GM18520 (cell line): ENCODE data around the gene MAP1LC3A.
"Not testable (repeated sequence)": the region's sequence is repeated elsewhere in the genome, so short reads cannot be mapped to it uniquely, and the experiment has no call there.

Experiments used
- ATAC-seq: cut with Tn5 transposase; IDR thresholded peaks from one replicate; pipeline ENCODE4 v1.9.1; 2021; ENCODE audit not compliant: unreplicated experiment

Gene MAP1LC3A

DNA sequence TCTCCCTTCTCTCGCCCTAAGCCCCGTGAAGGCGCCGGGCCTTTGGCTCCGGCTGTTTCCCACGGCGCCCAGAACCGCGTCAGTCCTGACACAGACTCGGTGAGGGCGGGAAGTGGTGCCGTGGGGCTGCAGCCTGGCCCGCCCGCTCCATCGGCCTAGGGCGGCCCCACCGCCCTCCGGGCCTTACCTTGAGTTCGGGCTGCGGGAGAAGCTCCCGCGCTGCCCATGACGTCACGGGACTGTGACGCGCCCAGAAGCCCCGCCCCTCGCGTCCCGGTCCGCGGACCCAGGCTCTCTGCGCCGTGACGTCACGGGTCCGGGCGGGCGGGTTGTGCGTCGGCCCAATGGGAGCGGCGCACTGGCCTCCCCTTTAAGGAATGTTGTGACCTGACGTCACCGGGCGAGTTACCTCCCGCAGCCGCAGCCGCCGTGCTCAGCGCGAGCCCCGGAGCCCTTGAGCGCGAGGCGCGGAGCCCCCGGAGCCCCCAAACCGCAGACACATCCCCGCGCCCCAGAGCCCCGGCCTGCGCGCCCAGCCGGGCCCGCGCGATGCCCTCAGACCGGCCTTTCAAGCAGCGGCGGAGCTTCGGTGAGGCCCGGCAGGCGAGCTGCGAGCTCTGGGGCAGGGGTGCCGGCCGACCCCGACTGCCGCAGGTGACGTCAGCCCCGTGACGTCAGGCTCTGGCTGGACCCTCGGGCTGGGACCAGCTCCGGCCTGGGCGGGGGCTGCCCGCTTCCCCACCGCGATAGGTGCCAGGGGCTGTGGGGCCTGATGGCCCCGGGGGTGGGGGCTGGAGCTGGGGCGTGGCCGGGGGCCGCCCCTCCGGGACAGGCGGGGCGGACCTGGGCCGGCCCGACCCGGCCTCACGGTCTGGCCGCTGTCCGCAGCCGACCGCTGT is at the start of gene MAP1LC3A:
Gene MAP1LC3A (plus strand): TSS at position 399 of the 899 bp plus-strand sequence. CDS start 151 bp downstream, at position 550.
- peak; percentile 54 for ATAC-seq

DNA sequence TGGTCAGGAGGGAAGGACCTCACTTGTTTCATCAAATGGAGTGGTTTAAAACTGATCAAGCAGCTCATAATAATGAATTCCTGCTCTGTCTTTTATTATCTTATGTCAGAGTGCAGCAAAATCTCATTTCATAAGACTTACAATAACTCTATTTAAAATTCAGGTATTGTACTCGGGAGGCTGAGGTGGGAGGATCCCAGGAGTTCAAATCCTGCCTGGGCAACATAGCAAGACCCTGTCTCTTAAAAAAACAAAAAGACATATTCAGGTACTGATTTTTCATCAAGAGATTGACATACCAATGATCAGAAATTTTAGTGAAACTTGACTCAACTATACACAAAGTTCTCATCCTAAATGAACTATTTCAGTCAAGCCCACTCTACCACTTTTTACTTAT is 47.9 kb upstream of the MAP1LC3A start:
- ATAC-seq: no peak

DNA sequence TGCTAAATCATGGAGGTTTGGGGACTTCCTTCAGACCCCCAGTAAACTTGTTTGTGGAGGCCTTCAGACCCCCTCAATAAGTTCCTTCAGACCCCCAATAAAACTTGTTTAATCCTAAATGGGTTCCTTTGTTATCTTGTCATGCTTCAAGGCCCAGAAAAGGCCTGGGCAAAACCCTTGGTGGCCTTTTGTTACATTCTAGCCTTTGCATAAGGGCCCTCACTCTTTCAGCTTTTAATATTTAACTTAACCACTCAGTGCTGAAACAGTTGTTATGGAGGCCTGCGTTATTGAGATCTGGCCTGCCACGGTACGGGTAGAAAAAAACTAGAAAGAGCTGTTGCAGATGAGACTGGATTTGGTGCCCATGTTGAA is 46.6 kb upstream of the MAP1LC3A start:
- no peak for ATAC-seq

DNA sequence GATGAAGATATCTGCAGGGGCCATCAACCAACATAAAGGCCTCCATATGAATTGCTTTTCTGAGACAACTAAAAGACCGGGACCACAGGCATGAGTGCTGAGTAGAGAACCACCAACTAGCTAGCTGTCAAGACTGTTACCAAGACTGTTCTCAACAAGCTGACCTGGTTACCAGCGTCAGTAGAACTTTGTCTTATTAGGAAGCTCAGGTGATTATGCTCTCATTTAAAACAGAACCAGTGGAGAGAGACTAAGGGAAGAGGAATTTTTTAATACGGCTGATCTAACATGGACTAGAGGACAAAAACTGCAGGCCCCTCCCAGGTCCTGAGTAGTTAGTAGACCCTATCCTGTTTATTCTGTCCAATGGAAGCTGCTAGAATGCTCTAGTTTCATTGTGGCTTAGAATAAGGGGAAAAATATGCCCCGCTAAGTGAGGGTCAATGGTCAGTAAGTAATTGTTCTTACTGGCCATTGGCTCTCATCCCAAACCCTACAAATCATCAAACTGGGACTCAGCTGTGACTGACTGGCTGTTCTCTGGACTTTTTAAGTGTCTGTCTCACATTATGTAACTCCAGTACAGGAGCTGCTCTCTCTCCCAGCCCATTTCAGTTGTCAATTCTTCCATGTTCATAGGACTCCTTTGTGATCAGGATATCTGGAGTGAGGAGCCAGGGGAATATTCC is 46.1 kb upstream of the MAP1LC3A start:
- no peak for ATAC-seq

DNA sequence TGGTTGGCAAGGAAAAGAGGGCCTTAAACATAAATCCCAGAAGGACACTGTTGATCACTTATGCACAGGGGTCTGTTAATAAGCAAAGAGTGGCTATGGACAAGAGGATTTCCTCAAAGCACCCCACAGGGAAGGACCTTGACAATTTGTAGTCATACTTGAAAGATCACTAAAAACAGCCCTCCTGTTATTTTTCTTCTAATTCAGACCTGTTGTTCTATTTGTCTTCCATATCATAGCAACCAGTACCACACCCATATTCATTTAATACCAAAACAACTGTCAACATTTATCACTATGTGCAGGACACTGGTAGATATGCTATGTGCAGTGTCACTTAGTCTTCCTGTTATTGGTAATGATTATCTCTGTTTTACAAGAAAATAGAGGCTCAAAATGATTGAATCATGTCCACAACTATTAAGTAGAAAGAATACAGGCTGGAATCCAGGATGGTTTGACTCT is 45.5 kb upstream of the MAP1LC3A start:
- ATAC-seq: no peak

DNA sequence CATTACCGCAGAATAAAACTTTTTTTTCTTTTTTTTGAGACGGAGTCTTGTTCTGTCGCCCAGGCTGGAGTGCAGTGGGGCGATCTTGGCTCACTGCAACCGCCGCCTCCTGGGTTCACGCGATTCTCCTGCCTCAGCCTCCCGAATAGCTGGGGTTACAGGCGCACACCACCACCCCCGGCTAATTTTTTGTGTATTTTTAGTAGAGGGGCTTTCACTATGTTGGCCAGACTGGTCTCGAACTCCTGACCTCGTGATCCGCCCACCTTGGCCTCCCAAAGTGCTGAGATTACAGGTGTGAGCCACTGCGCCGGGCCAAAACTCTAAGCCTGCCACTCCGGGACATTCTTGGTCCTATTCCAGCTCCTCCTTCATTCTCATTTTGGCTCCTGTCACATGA is 44.5 kb upstream of the MAP1LC3A start:
- not testable (repeated sequence) for ATAC-seq

DNA sequence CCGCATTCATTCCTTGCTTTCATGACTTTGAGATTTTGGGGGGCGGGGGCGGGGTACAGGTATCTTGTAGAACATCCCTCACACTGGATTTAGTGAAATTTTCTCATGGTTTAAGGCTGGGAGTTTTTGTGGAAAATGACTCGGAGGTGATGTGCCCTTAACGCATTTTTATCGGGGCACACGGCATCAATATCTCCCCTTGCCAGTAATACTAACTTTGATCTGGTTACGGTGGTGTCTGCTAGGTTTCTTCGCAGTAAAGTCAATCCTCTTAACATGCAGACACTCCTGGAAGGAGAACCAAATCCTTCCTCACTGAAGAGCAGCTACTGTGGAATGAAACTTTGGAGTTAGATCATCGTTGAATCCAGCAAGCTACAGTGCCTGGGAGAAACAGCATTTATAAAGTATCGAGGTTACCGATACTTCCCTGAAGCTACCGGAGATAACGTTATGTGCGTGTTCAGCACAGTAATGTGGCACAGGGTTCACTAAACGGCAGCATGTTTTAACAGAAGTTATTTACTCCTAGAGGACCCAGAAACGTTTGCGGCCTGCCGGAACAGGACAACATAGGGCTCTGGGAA is 43.5 kb upstream of the MAP1LC3A start:
- no peak for ATAC-seq

DNA sequence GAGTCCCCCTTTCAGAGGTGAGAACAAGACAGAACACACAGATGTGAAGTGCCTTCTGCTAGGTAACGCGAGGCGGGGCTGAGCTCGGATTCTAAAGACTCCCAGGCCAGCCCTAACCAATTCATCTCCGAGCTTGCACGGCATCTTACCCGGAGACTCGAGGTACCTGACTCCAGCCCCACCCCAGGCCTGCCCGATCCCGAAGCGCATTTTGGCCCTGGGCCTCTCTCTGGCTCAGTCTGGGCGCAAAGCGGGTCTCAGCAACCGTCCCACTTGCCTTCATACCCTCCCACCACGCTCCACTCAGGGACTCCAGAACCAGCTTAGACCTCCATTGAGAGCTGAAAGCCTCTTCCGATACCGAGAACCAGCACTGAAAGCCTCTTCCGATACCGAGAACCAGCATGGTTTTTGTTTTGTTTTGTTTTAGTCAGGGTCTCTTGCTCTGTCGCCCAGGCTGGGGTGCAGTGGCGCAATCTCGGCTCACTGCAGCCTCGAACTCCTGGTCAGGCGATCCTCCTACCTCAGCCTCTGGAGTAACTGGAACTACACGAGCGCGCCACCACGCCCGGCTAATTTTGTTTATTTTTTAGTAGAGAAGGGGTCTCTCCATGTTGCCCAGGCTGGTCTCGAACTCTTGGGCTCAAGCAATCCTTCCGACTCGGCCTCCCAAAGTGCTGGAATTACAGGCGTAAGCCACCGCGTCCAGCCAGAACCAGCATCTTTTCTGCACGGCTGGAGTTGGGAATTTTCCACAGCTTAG is 42.9 kb upstream of the MAP1LC3A start:
- peak; percentile 31 for ATAC-seq

DNA sequence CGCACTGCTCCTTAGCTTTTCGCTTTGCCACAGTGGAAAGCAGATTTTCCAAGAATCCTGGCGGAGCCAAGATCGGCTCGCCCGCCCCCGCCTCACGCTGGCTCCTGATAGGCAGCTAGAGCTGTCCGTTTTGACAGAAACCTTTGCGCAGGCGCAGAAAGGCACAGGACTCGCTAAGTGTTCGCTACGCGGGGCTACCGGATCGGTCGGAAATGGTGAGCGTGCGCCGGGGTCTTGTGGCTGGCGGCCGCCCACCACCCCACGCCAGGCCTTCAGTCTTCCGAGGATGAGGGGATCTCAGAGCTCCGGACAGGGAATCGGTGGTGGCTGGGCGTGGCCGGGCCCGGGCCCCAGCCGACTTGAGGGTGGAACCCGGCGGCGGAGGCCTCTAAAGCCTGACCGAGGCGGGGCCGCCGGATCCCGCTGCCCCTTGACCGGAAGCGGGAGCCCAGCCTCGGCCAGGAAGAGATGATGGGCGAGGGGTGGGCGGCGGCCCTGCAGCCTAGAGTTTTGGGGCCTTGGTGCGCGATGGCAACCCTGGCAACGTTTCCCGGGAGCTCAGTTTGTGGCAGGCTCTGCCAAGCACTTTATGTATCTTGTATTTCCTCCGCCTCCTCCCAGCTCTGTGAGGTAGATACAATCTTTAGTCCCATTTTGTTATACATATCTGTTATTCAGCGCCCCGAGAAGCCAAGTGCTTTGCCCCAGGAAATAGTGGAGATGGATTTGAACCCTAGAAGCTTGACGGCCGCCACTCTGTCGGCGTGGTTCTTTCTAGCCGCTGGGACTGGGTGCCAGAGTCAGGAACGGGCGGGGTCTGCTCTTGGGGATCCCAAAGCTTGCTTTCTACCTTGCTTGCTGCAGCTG is 42.0 kb upstream of the MAP1LC3A start, which contains the start of gene DYNLRB1:
Gene DYNLRB1 (plus strand): TSS at position 176 of the 867 bp plus-strand sequence. CDS start 37 bp downstream, at position 213.
- peak; percentile 60 for ATAC-seq

DNA sequence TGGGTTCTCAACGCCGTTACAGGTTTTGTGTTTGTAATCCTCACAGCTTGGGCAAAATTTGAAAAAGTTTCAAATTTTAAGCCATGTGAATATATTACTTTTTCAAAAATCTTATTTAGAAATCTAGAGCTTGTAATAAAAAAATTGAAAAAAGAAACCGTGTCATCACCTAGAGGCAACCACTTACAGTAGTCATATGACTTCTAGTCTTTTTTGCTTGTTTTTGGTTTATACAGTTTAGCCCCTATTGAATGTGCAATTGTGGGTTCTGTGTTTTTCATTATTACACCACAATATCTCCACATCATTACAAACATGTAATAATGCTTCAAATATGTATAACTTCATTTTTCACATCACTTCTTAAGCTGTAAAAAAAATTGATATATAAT is 41.4 kb upstream of the MAP1LC3A start:
- no peak for ATAC-seq

DNA sequence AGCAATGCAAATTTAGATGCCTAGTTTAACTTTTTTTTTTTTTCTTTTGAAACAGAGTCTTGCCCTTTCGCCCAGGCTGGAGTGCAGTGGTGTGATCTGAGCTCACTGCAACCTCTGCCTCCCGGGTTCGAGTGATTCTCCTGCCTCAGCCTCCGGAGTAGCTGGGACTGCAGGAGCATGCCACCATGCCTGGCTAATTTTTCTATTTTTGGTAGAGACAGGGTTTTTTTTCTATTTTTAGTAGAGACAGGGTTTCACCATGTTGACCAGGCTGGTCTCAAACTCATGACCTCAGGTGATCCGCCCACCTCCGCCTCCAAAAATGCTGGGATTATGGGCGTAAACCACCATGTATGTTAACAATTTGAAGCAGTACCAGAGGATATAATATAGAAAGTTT is 39.7 kb upstream of the MAP1LC3A start:
- ATAC-seq: not testable (repeated sequence)

DNA sequence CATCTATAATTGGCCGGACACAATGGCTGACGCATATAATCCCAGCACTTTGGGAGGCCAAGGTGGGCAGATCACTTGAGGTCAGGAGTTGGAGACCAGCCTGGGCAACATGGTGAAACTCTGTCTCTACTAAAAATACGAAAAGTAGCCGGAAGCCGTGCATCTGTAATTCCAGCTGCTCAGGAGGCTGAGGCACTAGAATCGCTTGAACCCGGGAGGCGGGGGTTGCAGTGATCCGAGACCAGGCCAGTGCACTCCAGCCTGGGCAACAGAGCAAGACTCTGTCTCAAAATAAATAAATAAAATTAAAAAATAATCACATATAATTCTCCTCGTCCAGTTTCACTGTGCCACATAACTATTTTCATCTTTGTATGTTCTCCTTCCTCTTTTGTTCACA is 38.7 kb upstream of the MAP1LC3A start:
- not testable (repeated sequence) for ATAC-seq

DNA sequence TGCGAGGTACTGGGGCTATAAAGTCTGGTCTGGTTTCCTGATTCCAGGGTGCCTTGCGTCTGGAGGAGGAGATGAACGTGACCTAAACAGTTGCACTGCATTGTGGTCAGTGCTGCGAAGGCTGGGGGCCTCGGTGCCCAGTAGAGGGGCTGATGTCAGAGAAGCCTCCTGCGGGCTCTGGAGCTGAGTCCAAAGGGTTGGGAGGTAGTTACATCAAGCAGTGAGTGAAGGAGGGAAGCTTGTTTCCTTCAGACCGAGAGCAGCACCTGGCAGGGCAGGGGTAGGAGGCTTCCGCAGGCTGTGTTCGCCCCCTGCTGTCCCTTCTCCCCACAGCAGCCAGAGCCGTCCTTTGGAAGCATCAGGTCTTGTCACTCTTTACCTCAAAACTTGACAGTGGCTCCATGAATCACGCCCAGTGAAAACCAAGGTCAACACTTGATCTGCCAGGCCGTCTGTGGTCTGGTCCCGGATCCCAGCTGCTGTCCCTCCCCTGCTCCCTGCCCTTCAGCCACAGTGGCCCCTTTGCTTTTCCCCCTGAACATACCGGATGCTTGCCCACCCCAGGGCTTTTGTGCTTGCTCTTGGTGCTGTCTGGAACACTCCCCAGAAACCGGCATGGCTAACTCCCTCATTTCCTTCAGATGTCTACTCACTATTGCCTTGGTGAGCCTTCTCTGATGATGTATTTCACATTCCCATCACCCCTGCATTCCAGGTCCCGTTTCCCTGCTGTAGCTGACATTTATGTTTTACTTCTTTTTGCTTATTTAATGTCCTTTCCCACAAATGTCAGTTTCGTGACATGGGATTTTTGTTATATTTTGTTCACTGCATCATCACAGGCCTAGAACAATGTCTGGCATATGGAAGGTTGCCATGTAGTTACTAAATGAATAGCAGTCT is 35.3 kb upstream of the MAP1LC3A start:
- no peak for ATAC-seq

DNA sequence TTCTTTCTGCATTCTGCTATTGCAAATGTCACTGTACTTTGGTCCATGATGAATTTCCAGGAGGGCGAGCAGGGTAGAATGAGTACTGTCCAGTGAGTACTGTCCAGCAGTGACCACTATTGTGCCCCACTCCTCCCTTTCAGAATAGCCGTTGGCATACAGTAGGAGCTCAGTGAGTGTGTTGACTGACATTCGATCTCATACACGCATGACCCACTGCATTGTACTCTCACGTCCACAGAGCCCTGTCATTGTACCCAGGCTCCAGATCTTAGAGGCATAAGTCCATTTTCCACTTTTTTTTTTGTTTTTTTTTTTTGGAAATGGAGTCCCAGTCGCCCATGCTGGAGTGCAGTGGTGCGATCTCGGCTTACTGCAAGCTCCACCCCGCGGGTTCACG is 34.1 kb upstream of the MAP1LC3A start:
- ATAC-seq: no peak

DNA sequence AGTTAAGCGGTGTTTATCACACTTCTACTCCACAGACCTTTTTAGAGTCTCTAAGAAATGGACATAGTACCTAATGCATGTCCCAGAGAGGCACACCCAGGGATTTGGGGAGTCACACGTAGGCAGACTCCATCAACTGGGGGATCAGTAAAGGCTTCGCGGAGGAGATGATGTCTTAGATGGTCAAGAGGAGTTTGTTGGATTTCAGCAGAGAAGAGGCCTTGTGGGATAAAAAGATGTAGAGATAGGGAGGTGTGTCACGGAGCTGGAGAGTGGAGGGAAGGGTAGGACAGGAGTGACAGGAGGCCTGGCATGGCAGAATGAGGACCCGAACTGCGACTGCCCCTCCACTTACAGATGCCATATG is 33.2 kb upstream of the MAP1LC3A start:
- ATAC-seq: no peak

DNA sequence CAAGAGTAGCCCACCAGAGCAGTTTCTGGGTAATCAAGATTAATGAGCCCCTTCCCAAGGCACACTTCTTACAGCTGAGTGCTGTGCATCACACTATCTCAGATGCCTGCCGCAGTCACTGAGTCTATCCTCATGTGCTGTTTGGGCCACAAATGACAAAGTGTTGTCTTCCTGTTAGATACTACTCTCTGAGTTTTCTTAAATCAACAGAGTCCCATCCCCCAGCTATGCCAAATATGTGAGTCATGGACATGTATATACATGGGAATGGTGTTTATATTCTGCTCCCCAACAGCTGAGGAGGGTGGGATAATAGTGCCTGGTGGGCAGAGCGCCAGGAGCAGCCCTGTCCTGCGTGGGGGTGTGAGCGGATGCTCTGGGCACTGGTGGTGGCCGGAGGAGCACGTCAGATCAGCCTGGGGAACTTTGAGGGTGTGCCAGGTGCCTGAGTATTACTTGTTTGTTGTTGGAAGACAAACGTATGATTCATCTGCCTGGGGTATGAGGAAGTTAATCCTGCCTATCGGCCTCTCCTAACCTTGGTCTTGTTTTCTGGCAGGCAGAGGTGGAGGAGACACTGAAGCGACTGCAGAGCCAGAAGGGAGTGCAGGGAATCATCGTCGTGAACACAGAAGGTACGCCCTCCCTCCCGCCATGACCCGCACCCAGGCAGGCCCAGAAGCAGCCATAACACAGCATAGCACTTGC is 32.7 kb upstream of the MAP1LC3A start:
- ATAC-seq: no peak

DNA sequence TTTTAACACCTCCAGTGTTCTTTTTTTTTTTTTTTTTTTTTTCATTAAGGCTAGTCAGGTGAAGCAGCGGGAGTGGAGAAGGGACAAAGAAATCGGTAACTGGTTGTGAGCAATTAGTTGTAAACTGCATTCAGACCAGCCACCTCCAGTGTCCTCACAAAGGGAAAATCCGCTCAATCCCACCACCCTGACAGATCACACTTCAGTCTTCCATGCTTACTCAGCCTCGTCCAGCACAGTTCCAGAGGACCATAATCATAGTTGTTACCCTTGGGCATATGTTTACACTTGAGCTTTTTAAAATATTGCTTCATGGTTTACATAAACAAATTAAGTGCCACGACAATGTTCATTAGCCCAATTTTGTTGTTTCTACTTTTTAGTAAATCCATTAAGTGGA is 32.1 kb upstream of the MAP1LC3A start:
- no peak for ATAC-seq

DNA sequence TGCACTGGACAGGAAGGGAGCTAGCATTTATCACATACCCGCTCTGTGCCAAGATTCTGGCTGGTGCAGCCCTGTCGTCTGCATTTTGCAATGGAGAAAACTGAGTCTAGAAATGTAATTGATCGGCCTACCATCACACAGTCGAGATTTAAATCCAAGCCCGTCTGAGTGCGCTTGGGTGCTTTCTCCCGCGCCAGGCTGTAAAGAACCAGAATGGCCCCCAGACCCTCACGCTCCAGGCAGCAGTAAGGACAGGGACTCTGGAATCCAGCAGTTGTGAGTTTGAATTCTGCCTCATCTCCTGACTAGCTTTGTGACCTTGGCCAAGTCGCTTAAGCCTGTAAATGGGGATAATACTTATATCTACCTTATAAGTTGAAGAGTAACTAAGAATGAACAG is 31.5 kb upstream of the MAP1LC3A start:
- no peak for ATAC-seq
